ENCODE results near the gene MTERF1. TPM values are rescaled to one million over a fixed set of nuclear protein-coding genes. Genes with fewer than 3 reads are reported as not detected.
A peak's percentile ranks its signal among the peaks of the same experiment; 100 is the strongest.

MTERF1 gene
- total and polyA plus RNA-seq, 9 of the 15 experiments (the other 6 are each of a cell fraction or from before 2014, with no cell fraction given) = 15.7 to 49.2 (median 29.1) TPM

GRCh38 chr7:91916051-91916440, 35.5 kb upstream of the MTERF1 start:
- Histone ChIP-seq H2AFZ (ENCODE audit: low read depth, low read length) (peak overlapping the region; percentile 83), H3K9me1 (ENCODE audit: control insufficient read depth, insufficient read depth, low read length) (no peaks in the 10 kb centered on the region), H3K27ac (ENCODE audit: extremely low read depth, low read depth, low read length) (no peak overlapping the region), H3K9ac (ENCODE audit: insufficient read depth in 1 of 2, low read depth in 2 of 2, low read length in 2 of 2) (no peak overlapping the region), H3K79me2 (ENCODE audit: control insufficient read depth, insufficient read depth, low read length) (no peaks in the 10 kb centered on the region), H3K4me1 (replicated peaks in 1 of 2; ENCODE audit: control insufficient read depth in 2 of 2, insufficient read depth in 2 of 2, low read length in 2 of 2) (peaks cover 0 to 14% of the 10 kb centered on the region in 2 experiments; a peak in 4 of 5 replicates), H4K20me1 (replicated peaks; ENCODE audit: control insufficient read depth, insufficient read depth, low read length) (no peaks in the 10 kb centered on the region), H3K27me3 (ENCODE audit: control insufficient read depth in 2 of 2, insufficient read depth in 2 of 2, low read length in 2 of 2) (no peaks in the 10 kb centered on the region), H3K36me3 (ENCODE audit: control insufficient read depth, insufficient read depth, low read length) (no peaks in the 10 kb centered on the region), H3K9me3 (replicated peaks; ENCODE audit: control insufficient read depth, insufficient read depth, low read depth, low read length) (no peaks in the 10 kb centered on the region), H3K4me2 (ENCODE audit: insufficient read depth, low read length) (no peak overlapping the region; the same call in 1 of the 2 replicates), H3K4me3 (no peak overlapping the region)
- intact Hi-C loops (cut with micrococcal nuclease) = no loop called here
- ChIA-PET CTCF (ENCODE audit: low intra/inter-chr PET ratio) (no interaction called here), POLR2A (interaction anchor here (1.0 kb wide), 1 partner anchor 83 kb away, joined by 3 read pairs; no protein-coding TSS in a partner anchor)
- 6% methylated on average over 1 of the region's 1 CpG for WGBS (ENCODE audit: insufficient coverage, low coverage, missing lambda C conversion rate)
- peak; percentile 58 for ATAC-seq
- BruUV-seq (replicated peaks) = no TSS peak
- TF ChIP-seq C11orf30 (IDR thresholded peaks at IDR 0.05; ENCODE audit: low read depth) (peak; percentile 20; the same call in 1 of the 2 replicates), CC2D1A (IDR thresholded peaks at IDR 0.05) (no peak)
- in situ Hi-C loops (cut with MboI) = no loop called here
- DNase-seq (ENCODE audit: extremely low read depth in 1 of 4, low spot score in 3 of 4) = no peak
- FAIRE-seq = no peak

- Histone ChIP-seq H3K79me2 (ENCODE audit: control insufficient read depth, insufficient read depth, low read length) (no peaks in the 10 kb centered on the region), H3K4me3 (no peak overlapping the region), H3K4me1 (replicated peaks in 1 of 2; ENCODE audit: control insufficient read depth in 2 of 2, insufficient read depth in 2 of 2, low read length in 2 of 2) (peaks cover 0 to 14% of the 10 kb centered on the region in 2 experiments; a peak in 4 of 5 replicates), H3K9ac (ENCODE audit: insufficient read depth in 1 of 2, low read depth in 2 of 2, low read length in 2 of 2) (no peak overlapping the region), H3K36me3 (ENCODE audit: control insufficient read depth, insufficient read depth, low read length) (no peaks in the 10 kb centered on the region), H2AFZ (ENCODE audit: low read depth, low read length) (peak overlapping the region; percentile 83), H3K9me3 (replicated peaks; ENCODE audit: control insufficient read depth, insufficient read depth, low read depth, low read length) (no peaks in the 10 kb centered on the region), H3K4me2 (ENCODE audit: insufficient read depth, low read length) (no peak overlapping the region), H4K20me1 (replicated peaks; ENCODE audit: control insufficient read depth, insufficient read depth, low read length) (no peaks in the 10 kb centered on the region), H3K27ac (ENCODE audit: extremely low read depth, low read depth, low read length) (no peak overlapping the region), H3K27me3 (ENCODE audit: control insufficient read depth in 2 of 2, insufficient read depth in 2 of 2, low read length in 2 of 2) (no peaks in the 10 kb centered on the region), H3K9me1 (ENCODE audit: control insufficient read depth, insufficient read depth, low read length) (no peaks in the 10 kb centered on the region)
- POLR2A ChIA-PET = interaction anchor here (1.0 kb wide), 2 partner anchors 10 to 84 kb away, joined by 3 read pairs; no protein-coding TSS in a partner anchor
- ATAC-seq (no peak), FAIRE-seq (no peak), DNase-seq (ENCODE audit: extremely low read depth in 1 of 4, low spot score in 3 of 4) (no peak)
- 53% methylated on average over 3 of the region's 3 CpGs for WGBS (ENCODE audit: insufficient coverage, low coverage, missing lambda C conversion rate)
- intact Hi-C loops (cut with micrococcal nuclease) (no loop called here), in situ Hi-C loops (cut with MboI) (no loop called here)
- BruUV-seq (replicated peaks) = no TSS peak
- TF ChIP-seq MCM3 (IDR thresholded peaks at IDR 0.05) (no peak), ZNF766 (CRISPR knock-in tag; conservative IDR thresholded peaks at IDR 0.05) (peak; percentile 75; the same call in 1 of the 2 replicates), ZNF140 (CRISPR knock-in tag; IDR thresholded peaks at IDR 0.05) (no peak)
- CTCF ChIA-PET (ENCODE audit: low intra/inter-chr PET ratio) = no interaction called here
Observed at GRCh38 chr7:91915401-91916050, 35.0 kb upstream of the MTERF1 start.

Measured in K562 (cell line).